PC-3 (cell line): ENCODE data around the gene PRKCD.

Experiments used
- EZH2 ChIP-seq: fragments of 300-600 bp; sonication (generic); IDR thresholded peaks from one replicate; pipeline ENCODE4 v1.6.1; 2017; ENCODE audit warnings: antibody characterized with exemption, mild to moderate bottlenecking, low read length; ENCODE audit not compliant: unreplicated experiment
- EZH2phosphoT487 ChIP-seq: fragments of 300-600 bp; sonication (generic); IDR thresholded peaks from 2 replicates; pipeline ENCODE4 v1.6.1; 2018; ENCODE audit warnings: mild to moderate bottlenecking, antibody characterized with exemption, low read length, borderline replicate concordance
- TF ChIP-seq, protein P1 (sequence below): fragments of 300-600 bp; sonication (generic); conservative IDR thresholded peaks from 2 replicates; pipeline ENCODE4 v1.5.1; 2017; ENCODE audit warnings: antibody characterized with exemption, low read depth, mild to moderate bottlenecking, low read length

DNA sequence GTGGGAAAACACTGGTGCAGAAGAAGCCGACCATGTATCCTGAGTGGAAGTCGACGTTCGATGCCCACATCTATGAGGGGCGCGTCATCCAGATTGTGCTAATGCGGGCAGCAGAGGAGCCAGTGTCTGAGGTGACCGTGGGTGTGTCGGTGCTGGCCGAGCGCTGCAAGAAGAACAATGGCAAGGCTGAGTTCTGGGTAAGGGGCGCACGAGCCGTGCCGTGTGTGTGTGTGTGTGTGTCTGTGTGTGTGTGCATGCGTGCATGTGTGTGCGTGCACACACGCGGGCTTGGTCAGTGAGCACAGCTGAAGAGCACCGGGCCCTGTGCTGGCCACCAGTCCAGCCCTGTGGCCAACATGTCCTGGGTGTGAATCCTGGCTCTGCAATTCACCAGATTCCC lies 18.6 kb downstream of the PRKCD start:
- TF ChIP-seq, protein P1, sequence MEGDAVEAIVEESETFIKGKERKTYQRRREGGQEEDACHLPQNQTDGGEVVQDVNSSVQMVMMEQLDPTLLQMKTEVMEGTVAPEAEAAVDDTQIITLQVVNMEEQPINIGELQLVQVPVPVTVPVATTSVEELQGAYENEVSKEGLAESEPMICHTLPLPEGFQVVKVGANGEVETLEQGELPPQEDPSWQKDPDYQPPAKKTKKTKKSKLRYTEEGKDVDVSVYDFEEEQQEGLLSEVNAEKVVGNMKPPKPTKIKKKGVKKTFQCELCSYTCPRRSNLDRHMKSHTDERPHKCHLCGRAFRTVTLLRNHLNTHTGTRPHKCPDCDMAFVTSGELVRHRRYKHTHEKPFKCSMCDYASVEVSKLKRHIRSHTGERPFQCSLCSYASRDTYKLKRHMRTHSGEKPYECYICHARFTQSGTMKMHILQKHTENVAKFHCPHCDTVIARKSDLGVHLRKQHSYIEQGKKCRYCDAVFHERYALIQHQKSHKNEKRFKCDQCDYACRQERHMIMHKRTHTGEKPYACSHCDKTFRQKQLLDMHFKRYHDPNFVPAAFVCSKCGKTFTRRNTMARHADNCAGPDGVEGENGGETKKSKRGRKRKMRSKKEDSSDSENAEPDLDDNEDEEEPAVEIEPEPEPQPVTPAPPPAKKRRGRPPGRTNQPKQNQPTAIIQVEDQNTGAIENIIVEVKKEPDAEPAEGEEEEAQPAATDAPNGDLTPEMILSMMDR, result no peak
- TF ChIP-seq EZH2 (no peak), EZH2phosphoT487 (no peak)
